ENCODE results near the gene KIAA1549. TPM values are rescaled to one million over a fixed set of nuclear protein-coding genes. Genes with fewer than 3 reads are reported as not detected.

KIAA1549 gene
- total RNA-seq, 2 donors from 2014 or later: 3.7 to 8.8 TPM

- Histone ChIP-seq H3K27me3 (replicated peaks; ENCODE audit: insufficient read depth) (no peaks in the 10 kb centered on the region), H3K27ac (no peak overlapping the region), H3K9me3 (no peaks in the 10 kb centered on the region), H3K36me3 (no peaks in the 10 kb centered on the region), H3K4me3 (no peak overlapping the region), H3K4me1 (replicated peaks) (no peaks in the 10 kb centered on the region)
- no peak for DNase-seq (ENCODE audit: low spot score)
- intact Hi-C loops (cut with DNase I): no loop called here
- WGBS: 94% methylated on average over 10 of the region's 10 CpGs
- TF ChIP-seq CTCF (IDR thresholded peaks at IDR 0.05) (no peak), POLR2A (IDR thresholded peaks at IDR 0.05) (no peak), POLR2AphosphoS5 (IDR thresholded peaks at IDR 0.05) (no peak)
Measured at GRCh38 chr7:138879356-138879755, 101.8 kb downstream of the KIAA1549 start.

GRCh38 chr7:138878856-138879255 is 102.3 kb downstream of the KIAA1549 start:
- intact Hi-C loops (cut with DNase I): no loop called here
- no peaks in the 10 kb centered on the region for H3K36me3 ChIP-seq

GRCh38 chr7:138878051-138878450 is 103.1 kb downstream of the KIAA1549 start:
- intact Hi-C loops (cut with DNase I): no loop called here
- Histone ChIP-seq H3K9me3 (no peaks in the 10 kb centered on the region), H3K27me3 (replicated peaks; ENCODE audit: insufficient read depth) (no peaks in the 10 kb centered on the region), H3K27ac (no peak overlapping the region), H3K36me3 (no peaks in the 10 kb centered on the region), H3K4me3 (no peak overlapping the region), H3K4me1 (replicated peaks) (no peaks in the 10 kb centered on the region)
- no peak for DNase-seq (ENCODE audit: low spot score)
- 92% methylated on average over 5 of the region's 7 CpGs for WGBS
- no peak for TF ChIP-seq POLR2AphosphoS5 (IDR thresholded peaks at IDR 0.05)
- no peak for TF ChIP-seq POLR2A (IDR thresholded peaks at IDR 0.05)
- TF ChIP-seq CTCF (IDR thresholded peaks at IDR 0.05): no peak

More at GRCh38 chr7:138878856-138879255, 102.3 kb downstream of the KIAA1549 start:
- Histone ChIP-seq H3K4me1 (replicated peaks) (no peaks in the 10 kb centered on the region), H3K9me3 (no peaks in the 10 kb centered on the region), H3K4me3 (no peak overlapping the region), H3K27ac (no peak overlapping the region), H3K27me3 (replicated peaks; ENCODE audit: insufficient read depth) (no peaks in the 10 kb centered on the region)
- DNase-seq (ENCODE audit: low spot score): no peak
- TF ChIP-seq POLR2AphosphoS5 (IDR thresholded peaks at IDR 0.05): no peak
- no peak for TF ChIP-seq POLR2A (IDR thresholded peaks at IDR 0.05)
- no peak for TF ChIP-seq CTCF (IDR thresholded peaks at IDR 0.05)

GRCh38 chr7:138876326-138876725 is 104.9 kb downstream of the KIAA1549 start:
- 95% methylated on average over 4 of the region's 4 CpGs for WGBS
- H3K36me3 ChIP-seq: no peaks in the 10 kb centered on the region
- TF ChIP-seq POLR2AphosphoS5 (IDR thresholded peaks at IDR 0.05) (no peak), CTCF (IDR thresholded peaks at IDR 0.05) (no peak), POLR2A (IDR thresholded peaks at IDR 0.05) (no peak)
- H3K27me3 ChIP-seq (replicated peaks; ENCODE audit: insufficient read depth): no peaks in the 10 kb centered on the region
- H3K4me3 ChIP-seq: no peak overlapping the region
- no peaks in the 10 kb centered on the region for H3K4me1 ChIP-seq (replicated peaks)
- H3K9me3 ChIP-seq: no peaks in the 10 kb centered on the region
- H3K27ac ChIP-seq: no peak overlapping the region
- intact Hi-C loops (cut with DNase I): no loop called here
- no peak for DNase-seq (ENCODE audit: low spot score)

- no peaks in the 10 kb centered on the region for H3K27me3 ChIP-seq (replicated peaks; ENCODE audit: insufficient read depth)
- intact Hi-C loops (cut with DNase I): no loop called here
- H3K4me1 ChIP-seq (replicated peaks): no peaks in the 10 kb centered on the region
- H3K36me3 ChIP-seq: no peaks in the 10 kb centered on the region
- no peak for DNase-seq (ENCODE audit: low spot score)
- no peak overlapping the region for H3K27ac ChIP-seq
- no peaks in the 10 kb centered on the region for H3K9me3 ChIP-seq
- 85% methylated on average over 9 of the region's 9 CpGs for WGBS
- no peak for TF ChIP-seq CTCF (IDR thresholded peaks at IDR 0.05)
- TF ChIP-seq POLR2A (IDR thresholded peaks at IDR 0.05): no peak
- no peak for TF ChIP-seq POLR2AphosphoS5 (IDR thresholded peaks at IDR 0.05)
- H3K4me3 ChIP-seq: no peak overlapping the region
Measured at GRCh38 chr7:138875794-138876193, 105.4 kb downstream of the KIAA1549 start.
